Left lung (tissue), 10 donors: ENCODE measurements around the gene FGFR3. TPM values are rescaled to one million over a fixed set of nuclear protein-coding genes. Genes with fewer than 3 reads are reported as not detected.

Experiments used
- ATAC-seq: fragments of 200-7000 bp; cut with Tn5 transposase; one replicate; pipeline ENCODE4 v1.9.1; 2020; ENCODE audit warnings: moderate library complexity
- DNase-seq, 4 donors: peaks; one replicate each; pipeline ENCODE4 v3.0.0-alpha.2; 2013 to 2020
- H3K27ac ChIP-seq, 2 donors: fragments of 200-600 bp; sonication (generic) in 1 of 2; one replicate each; pipeline versions ENCODE4 v1.5.0 to v1.8.0; 2020 to 2021
- H3K27me3 ChIP-seq, 2 donors: fragments of 200-600 bp; sonication (generic) in 1 of 2; one replicate each; pipeline versions ENCODE4 v1.5.0 to v1.8.0; 2020 to 2021
- H3K36me3 ChIP-seq, 2 donors: fragments of 200-600 bp; sonication (generic) in 1 of 2; one replicate each; pipeline versions ENCODE4 v1.5.0 to v1.8.0; 2020 to 2021
- H3K4me1 ChIP-seq, 2 donors: fragments of 200-600 bp; one replicate each; pipeline ENCODE4 v1.8.0; 2021
- H3K4me3 ChIP-seq, 2 donors: fragments of 200-600 bp; sonication (generic) in 1 of 2; one replicate each; pipeline versions ENCODE4 v1.5.0 to v1.8.0; 2020 to 2021; ENCODE audit warnings: mild to moderate bottlenecking in 1 of 2
- H3K9me3 ChIP-seq, 2 donors: fragments of 200-600 bp; sonication (generic) in 1 of 2; one replicate each; pipeline versions ENCODE4 v1.5.0 to v1.8.0; 2020 to 2021
- intact Hi-C, 2 donors: fragments of 100-400 bp; cut with DNase I; formaldehyde crosslinking; loops; one replicate each; pipeline versions ENCODE4 v1.11.2 to v1.14.2; 2022
- polyA plus RNA-seq, 6 donors: library from polyadenylated mRNA; unstranded; fragments of 120-200 nt; gene quantifications; one replicate each; pipeline ENCODE4 v1.2.1, GENCODE V29; 2013; ENCODE audit not compliant: insufficient read length in 6 of 6
- total RNA-seq, 2 donors: library from RNA; stranded (reverse); fragmentation: NEBNext Ultra II Directional; extraction: Animal tissue kit (Norgen Biotek cat#: 25700); gene quantifications; one replicate each; pipeline ENCODE4 v1.2.1, GENCODE V29; 2021
- TF ChIP-seq, protein P1 (sequence below), 2 donors: fragments of 200-600 bp; sonication (generic) in 1 of 2; IDR thresholded peaks; one replicate each; pipeline versions ENCODE4 v1.5.0 to v1.8.0; 2021; ENCODE audit warnings: antibody characterized with exemption in 2 of 2
- donor health status: DM: no; HTN: yes; CAD: no.
- donor health status: DM: no; HTN: no; CAD: no.

Gene FGFR3
- total and polyA plus RNA-seq, 8 donors, result 10.8 to 134 (median 90.4) TPM

DNA sequence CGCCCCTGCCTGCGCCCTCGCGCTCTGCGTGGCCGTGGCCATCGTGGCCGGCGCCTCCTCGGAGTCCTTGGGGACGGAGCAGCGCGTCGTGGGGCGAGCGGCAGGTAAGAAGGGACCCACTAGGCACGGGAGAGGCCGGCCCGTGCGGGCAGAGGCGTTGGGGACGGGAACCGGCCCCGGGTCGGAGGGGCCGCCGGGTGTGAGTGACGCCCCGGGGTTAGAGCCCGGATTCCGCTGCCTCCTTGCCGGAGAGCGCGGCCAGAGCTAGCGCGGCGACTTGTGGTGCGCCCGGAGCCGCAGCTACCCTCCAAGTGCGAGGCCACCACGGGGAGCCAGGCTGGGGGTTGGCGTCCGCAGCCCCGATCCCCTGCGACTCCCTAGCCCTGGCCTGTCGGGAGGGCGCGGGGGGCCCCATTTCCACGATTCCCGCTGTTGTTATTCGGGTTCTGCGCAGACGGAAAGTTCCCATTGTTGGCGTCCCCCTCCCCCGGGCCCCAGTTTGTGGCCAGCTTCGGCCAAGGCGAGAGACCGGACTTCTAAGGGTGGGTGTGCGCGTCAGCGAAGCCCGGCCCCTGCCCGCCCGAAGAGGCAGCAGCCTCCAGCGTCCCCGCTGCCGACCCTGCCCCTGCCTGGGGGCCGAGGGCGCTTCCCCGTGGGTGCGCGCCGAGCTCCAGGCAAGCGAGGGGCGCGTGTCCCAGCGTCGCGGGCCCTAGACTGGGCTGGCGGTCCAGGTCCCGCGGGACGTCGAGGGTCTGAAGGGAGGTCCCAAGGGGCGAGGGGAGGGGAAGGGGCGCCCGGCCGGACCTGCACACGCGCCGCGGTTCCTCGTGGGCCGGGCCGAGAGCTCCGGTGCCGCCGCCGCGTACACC is 1.1 kb downstream of the FGFR3 start:
- no peak overlapping the region for H3K27ac ChIP-seq

DNA sequence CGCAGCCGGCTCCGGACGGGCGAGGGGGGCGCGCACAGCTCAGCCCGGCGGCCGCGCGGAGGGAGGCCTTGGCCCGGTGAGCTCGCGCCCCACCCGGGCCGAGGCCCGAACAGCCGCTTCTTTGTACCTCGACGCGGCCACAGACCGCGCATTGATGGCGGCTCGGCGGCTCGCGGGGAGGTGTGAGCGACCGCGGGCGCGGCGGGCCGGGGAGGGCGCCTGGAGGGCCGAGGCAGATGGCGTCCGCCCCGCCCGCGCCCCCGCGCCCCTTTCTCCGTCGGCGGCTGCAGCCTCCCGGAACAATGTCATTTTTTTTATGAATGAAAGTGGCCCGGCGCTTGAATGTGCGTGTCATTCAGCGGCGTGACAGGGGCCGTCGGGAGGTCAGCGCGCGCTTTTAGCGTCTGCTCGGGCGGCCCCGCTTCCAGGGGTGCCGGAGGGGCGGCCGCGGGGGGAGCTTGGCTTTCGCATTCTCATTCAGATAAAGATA is 1.8 kb downstream of the FGFR3 start:
- DNase-seq, result no peak
- Histone ChIP-seq H3K4me1 (peaks cover 11 to 23% of the 10 kb centered on the region in 2 donors), H3K4me3 (peak overlapping the region; percentile 19 to 43), H3K9me3 (no peaks in the 10 kb centered on the region), H3K36me3 (no peaks in the 10 kb centered on the region), H3K27me3 (peaks cover 24 to 81% of the 10 kb centered on the region in 2 donors), H3K27ac (no peak overlapping the region)
- ATAC-seq, result no peak
- TF ChIP-seq, protein P1, sequence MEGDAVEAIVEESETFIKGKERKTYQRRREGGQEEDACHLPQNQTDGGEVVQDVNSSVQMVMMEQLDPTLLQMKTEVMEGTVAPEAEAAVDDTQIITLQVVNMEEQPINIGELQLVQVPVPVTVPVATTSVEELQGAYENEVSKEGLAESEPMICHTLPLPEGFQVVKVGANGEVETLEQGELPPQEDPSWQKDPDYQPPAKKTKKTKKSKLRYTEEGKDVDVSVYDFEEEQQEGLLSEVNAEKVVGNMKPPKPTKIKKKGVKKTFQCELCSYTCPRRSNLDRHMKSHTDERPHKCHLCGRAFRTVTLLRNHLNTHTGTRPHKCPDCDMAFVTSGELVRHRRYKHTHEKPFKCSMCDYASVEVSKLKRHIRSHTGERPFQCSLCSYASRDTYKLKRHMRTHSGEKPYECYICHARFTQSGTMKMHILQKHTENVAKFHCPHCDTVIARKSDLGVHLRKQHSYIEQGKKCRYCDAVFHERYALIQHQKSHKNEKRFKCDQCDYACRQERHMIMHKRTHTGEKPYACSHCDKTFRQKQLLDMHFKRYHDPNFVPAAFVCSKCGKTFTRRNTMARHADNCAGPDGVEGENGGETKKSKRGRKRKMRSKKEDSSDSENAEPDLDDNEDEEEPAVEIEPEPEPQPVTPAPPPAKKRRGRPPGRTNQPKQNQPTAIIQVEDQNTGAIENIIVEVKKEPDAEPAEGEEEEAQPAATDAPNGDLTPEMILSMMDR (IDR thresholded peaks at IDR 0.05), result no peak
- intact Hi-C loops, result no loop called here

More for the DNA sequence above, 1.1 kb downstream of the FGFR3 start:
- peaks cover 24 to 81% of the 10 kb centered on the region in 2 donors for H3K27me3 ChIP-seq
- TF ChIP-seq, protein P1 (IDR thresholded peaks at IDR 0.05), result no peak
- peaks cover 11 to 23% of the 10 kb centered on the region in 2 donors for H3K4me1 ChIP-seq
- DNase-seq, result no peak
- H3K36me3 ChIP-seq, result no peaks in the 10 kb centered on the region
- ATAC-seq, result peak; percentile 6
- intact Hi-C loops, result no loop called here
- no peaks in the 10 kb centered on the region for H3K9me3 ChIP-seq
- H3K4me3 ChIP-seq, result peak overlapping the region; percentile 19 to 43

DNA sequence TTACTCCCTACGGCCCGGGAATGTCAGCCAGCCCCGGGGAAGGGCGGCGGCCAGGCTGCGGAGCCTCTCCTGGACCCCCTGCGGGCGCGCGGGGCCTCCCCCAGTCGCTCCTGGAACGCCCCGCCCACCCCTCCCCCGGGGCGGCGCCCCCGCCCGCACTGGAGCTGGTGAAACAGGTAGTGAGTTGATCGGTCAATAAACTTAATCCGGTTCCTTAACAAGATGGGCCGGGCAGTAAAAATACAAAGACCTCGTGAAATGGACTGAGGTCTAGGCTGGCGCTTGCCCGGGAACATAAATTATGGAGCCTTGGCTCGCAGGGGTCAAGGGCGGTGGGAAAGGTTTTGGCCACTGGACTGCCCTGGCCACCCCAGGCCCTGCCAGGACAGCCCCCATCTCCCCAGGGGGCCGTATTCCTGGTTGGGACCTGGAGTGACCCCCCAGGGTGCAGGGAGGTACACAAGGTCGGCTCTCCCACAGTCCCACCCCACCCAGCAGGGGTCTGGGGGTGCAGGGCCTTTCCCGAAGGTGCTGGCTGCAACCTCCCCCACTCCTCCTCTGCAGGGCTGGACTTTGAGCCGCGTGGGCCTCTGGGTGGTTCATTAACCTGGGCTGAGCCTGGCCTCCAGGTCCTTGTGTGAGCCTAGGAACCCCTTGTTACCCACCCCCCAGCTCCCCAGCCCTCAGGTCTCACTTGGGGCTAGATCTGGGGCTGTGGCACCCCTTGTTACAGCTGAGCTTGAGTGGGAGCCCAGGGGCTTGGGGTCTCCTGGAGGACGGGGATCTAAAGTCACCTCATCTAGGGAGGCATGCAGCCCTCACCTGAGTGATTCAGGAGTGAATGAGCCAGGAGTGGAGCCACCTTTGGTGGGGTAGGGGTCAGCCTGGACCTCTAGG is 2.5 kb downstream of the FGFR3 start:
- intact Hi-C loops, result no loop called here
- Histone ChIP-seq H3K4me1 (peaks cover 11 to 23% of the 10 kb centered on the region in 2 donors), H3K27me3 (peaks cover 24 to 80% of the 10 kb centered on the region in 2 donors)

DNA sequence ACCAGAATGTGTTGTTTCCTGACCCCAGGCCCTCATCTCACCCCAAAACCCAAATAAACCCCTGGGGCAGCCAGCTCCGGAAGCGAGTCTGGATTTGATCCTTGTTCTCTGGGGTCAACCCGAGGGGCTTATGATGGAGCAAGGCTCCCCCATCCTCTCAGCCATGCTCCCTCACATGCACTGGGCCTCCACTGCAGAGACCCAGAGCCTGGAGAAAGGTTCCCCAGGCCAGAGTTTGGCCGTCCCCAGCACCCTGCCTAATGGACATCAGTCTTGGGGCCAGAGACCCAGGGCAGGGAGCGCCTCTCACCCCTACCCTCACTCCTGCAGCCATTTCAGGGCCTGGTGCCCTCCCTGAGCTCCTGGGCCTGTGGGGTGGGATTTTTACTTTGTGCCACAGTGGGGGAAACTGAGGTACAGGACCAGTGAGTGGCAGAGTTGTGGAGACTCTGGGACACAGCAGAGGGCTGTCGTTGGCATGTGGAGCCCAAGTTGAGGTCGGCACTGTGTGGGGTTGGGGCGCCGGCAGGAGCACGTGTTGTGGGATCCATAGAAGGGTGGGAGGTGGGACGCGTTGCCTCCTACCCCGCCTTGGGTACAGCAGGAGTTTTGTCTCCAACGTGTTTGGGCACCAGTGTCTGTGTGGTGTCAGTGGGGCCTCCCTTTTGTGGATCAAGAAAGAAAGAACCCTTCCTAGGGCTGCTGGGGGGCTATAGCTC is 3.6 kb downstream of the FGFR3 start:
- ATAC-seq (no peak), DNase-seq (no peak)
- no peak overlapping the region for H3K27ac ChIP-seq
- H3K4me3 ChIP-seq, result no peak overlapping the region
- H3K9me3 ChIP-seq, result no peaks in the 10 kb centered on the region
- no peaks in the 10 kb centered on the region for H3K36me3 ChIP-seq
- peaks cover 11 to 23% of the 10 kb centered on the region in 2 donors for H3K4me1 ChIP-seq
- peaks cover 24 to 71% of the 10 kb centered on the region in 2 donors for H3K27me3 ChIP-seq
- intact Hi-C loops, result no loop called here
- TF ChIP-seq, protein P1 (IDR thresholded peaks at IDR 0.05), result no peak

More for the DNA sequence above, 2.5 kb downstream of the FGFR3 start:
- H3K36me3 ChIP-seq, result no peaks in the 10 kb centered on the region
- TF ChIP-seq, protein P1 (IDR thresholded peaks at IDR 0.05), result no peak
- ATAC-seq, result no peak
- no peak for DNase-seq
- H3K9me3 ChIP-seq, result no peaks in the 10 kb centered on the region
- peak overlapping the region; percentile 19 to 43 for H3K4me3 ChIP-seq
- no peak overlapping the region for H3K27ac ChIP-seq
